Kidney (tissue), 14 donors: Measurements from ENCODE around the gene BAMBI. TPM values are rescaled to one million over a fixed set of nuclear protein-coding genes. Genes with fewer than 3 reads are reported as not detected.

Experiments
- DNase-seq, 5 donors: peaks; one replicate each; pipeline ENCODE4 v3.0.0-alpha.2; 2013 to 2020
- FAIRE-seq: peaks from 2 replicates; lab custom pipeline; 2012; peaks lifted over from hg19 to GRCh38; lab: Jason Lieb, UNC
- H3K27ac ChIP-seq, 2 donors: one replicate each; pipeline ENCODE4 v1.7.0; 2013; ENCODE audit warnings: low read depth in 2 of 2, low read length in 2 of 2, inconsistent platforms in 1 of 2
- H3K27me3 ChIP-seq: one replicate; pipeline ENCODE4 v1.7.1; 2013; ENCODE audit warnings: low read length, inconsistent platforms; ENCODE audit not compliant: control insufficient read depth, insufficient read depth
- H3K36me3 ChIP-seq, 3 donors: one replicate each; pipeline versions ENCODE4 v1.7.0 to v1.7.1; 2013; ENCODE audit warnings: low read length in 3 of 3, control low read depth in 1 of 3, inconsistent platforms in 1 of 3; ENCODE audit not compliant: insufficient read depth in 3 of 3, control insufficient read depth in 2 of 3
- H3K4me1 ChIP-seq, 3 donors: one replicate each; pipeline versions ENCODE4 v1.7.0 to v1.7.1; 2013; ENCODE audit warnings: low read length in 3 of 3, inconsistent platforms in 1 of 3, low read depth in 1 of 3; ENCODE audit not compliant: control insufficient read depth in 2 of 3, insufficient read depth in 2 of 3
- H3K4me3 ChIP-seq, 3 donors: one replicate each; pipeline versions ENCODE4 v1.7.0 to v1.8.1; 2013; ENCODE audit warnings: low read length in 3 of 3, control low read depth in 1 of 3, inconsistent platforms in 1 of 3
- H3K9ac ChIP-seq, 3 donors: one replicate each; pipeline versions ENCODE4 v1.7.0 to v1.7.1; 2013; ENCODE audit warnings: low read length in 3 of 3, control low read depth in 1 of 3, inconsistent platforms in 1 of 3
- H3K9me3 ChIP-seq, 3 donors: one replicate each; pipeline versions ENCODE4 v1.7.0 to v1.7.1; 2013; ENCODE audit warnings: low read length in 3 of 3, control low read depth in 1 of 3, inconsistent platforms in 1 of 3; ENCODE audit not compliant: control insufficient read depth in 2 of 3, insufficient read depth in 1 of 3
- CTCF ChIP-seq: IDR thresholded peaks from 3 replicates; pipeline ENCODE4 v1.5.1; 2012; ENCODE audit warnings: mild to moderate bottlenecking, moderate library complexity, borderline replicate concordance; ENCODE audit not compliant: insufficient read depth; ENCODE audit errors: extremely low read depth
- intact Hi-C: fragments of 100-400 bp; cut with DNase I; formaldehyde crosslinking; loops from one replicate; pipeline ENCODE4 v1.11.1; 2022
- polyA plus RNA-seq: library from polyadenylated mRNA; stranded (reverse); fragments of 350-450 nt; fragmentation: Illumina TruSeq; extraction: RNeasy Lipid Tissue Mini Kit (QIAGEN cat#74804); gene quantifications from one replicate; pipeline ENCODE4 v1.2.3, GENCODE V29; 2014; ENCODE audit warnings: low read depth, low replicate concordance; ENCODE audit not compliant: insufficient read depth
- total RNA-seq: library from RNA; stranded (reverse); fragmentation: NEBNext Ultra II Directional; extraction: Animal tissue kit (Norgen Biotek cat#: 25700); gene quantifications from one replicate; pipeline ENCODE4 v1.2.1, GENCODE V29; 2021
- donor health status: control.
- donor health status: control.
- donor health status: control.
- donor health status: control.
- donor health status: control.
- donor health status: DM: yes; HTN: yes; CAD: no.
- donor health status: Normal renal cell carcinoma (clear cell type).

BAMBI gene
- total and polyA plus RNA-seq, 2 donors from 2014 or later, result 19.5 to 21.1 TPM

GRCh38 chr10:28691187-28691694 lies 13.9 kb downstream of the BAMBI start:
- Histone ChIP-seq H3K36me3 (no peaks in the 10 kb centered on the region), H3K27ac (no peak overlapping the region), H3K9me3 (no peaks in the 10 kb centered on the region), H3K4me1 (peaks cover 0 to 10% (median 2%) of the 10 kb centered on the region in 3 donors), H3K9ac (no peak overlapping the region), H3K27me3 (no peaks in the 10 kb centered on the region), H3K4me3 (no peak overlapping the region)
- FAIRE-seq (no peak), DNase-seq (no peak)
- intact Hi-C loops, result no loop called here
- TF ChIP-seq CTCF, result no peak

GRCh38 chr10:28692050-28692449 lies 14.7 kb downstream of the BAMBI start:
- Histone ChIP-seq H3K4me1 (peaks cover 0 to 8% (median under 1%) of the 10 kb centered on the region in 3 donors), H3K27ac (no peak overlapping the region), H3K9ac (no peak overlapping the region), H3K4me3 (no peak overlapping the region), H3K9me3 (no peaks in the 10 kb centered on the region), H3K27me3 (no peaks in the 10 kb centered on the region), H3K36me3 (no peaks in the 10 kb centered on the region)
- no peak for FAIRE-seq
- intact Hi-C loops, result no loop called here
- no peak for TF ChIP-seq CTCF
- no peak for DNase-seq

GRCh38 chr10:28694530-28694929 lies 17.2 kb downstream of the BAMBI start:
- Histone ChIP-seq H3K9me3 (no peaks in the 10 kb centered on the region), H3K9ac (no peak overlapping the region), H3K4me1 (no peaks in the 10 kb centered on the region), H3K4me3 (no peak overlapping the region), H3K27ac (no peak overlapping the region), H3K36me3 (no peaks in the 10 kb centered on the region), H3K27me3 (no peaks in the 10 kb centered on the region)
- no peak for TF ChIP-seq CTCF
- FAIRE-seq (no peak), DNase-seq (no peak)
- intact Hi-C loops, result no loop called here

GRCh38 chr10:28698075-28698474 lies 20.8 kb downstream of the BAMBI start:
- Histone ChIP-seq H3K27me3 (no peaks in the 10 kb centered on the region), H3K4me1 (no peaks in the 10 kb centered on the region), H3K9ac (no peak overlapping the region), H3K4me3 (no peak overlapping the region), H3K9me3 (no peaks in the 10 kb centered on the region), H3K27ac (no peak overlapping the region), H3K36me3 (no peaks in the 10 kb centered on the region)
- FAIRE-seq, result no peak
- intact Hi-C loops, result no loop called here
- DNase-seq, result no peak
- TF ChIP-seq CTCF, result no peak
